Measurements from ENCODE around the gene CDC42BPB.

DNA sequence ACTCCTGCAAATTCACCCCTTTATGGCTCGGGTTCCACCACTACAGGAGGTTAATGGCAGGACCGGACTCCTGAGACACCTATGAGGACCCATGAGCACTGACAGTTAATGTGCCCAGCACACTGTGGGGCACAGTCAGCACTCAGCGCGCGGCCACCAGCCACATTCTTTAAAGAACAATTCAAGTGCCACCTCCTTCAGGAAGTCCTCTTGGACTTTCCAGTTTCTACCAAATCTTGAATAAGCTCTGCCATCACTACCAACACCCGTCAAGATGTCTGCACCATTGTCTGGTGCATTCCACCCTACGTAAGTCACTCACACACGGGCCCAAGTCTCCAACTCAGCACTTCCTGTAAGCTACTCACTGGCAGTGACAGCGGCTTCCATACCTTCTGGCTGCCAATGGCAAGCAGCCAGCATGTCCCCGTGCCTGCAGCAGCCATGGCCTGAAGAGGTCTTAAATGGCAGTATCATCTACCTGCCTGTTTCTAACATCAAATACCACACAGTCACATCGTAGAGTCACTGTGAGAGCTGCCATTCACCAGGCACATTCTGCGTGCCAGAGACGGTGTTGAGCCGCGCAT, 48.5 kb downstream of the CDC42BPB start:
- TF ChIP-seq PKNOX1 (IDR thresholded peaks at IDR 0.05) = no peak
- no peak for TF ChIP-seq BHLHE40 (IDR thresholded peaks at IDR 0.05; ENCODE audit: borderline replicate concordance)
- TF ChIP-seq FOXM1 (IDR thresholded peaks at IDR 0.05; ENCODE audit: borderline replicate concordance) = no peak
